ENCODE results near the gene CRAMP1.

DNA sequence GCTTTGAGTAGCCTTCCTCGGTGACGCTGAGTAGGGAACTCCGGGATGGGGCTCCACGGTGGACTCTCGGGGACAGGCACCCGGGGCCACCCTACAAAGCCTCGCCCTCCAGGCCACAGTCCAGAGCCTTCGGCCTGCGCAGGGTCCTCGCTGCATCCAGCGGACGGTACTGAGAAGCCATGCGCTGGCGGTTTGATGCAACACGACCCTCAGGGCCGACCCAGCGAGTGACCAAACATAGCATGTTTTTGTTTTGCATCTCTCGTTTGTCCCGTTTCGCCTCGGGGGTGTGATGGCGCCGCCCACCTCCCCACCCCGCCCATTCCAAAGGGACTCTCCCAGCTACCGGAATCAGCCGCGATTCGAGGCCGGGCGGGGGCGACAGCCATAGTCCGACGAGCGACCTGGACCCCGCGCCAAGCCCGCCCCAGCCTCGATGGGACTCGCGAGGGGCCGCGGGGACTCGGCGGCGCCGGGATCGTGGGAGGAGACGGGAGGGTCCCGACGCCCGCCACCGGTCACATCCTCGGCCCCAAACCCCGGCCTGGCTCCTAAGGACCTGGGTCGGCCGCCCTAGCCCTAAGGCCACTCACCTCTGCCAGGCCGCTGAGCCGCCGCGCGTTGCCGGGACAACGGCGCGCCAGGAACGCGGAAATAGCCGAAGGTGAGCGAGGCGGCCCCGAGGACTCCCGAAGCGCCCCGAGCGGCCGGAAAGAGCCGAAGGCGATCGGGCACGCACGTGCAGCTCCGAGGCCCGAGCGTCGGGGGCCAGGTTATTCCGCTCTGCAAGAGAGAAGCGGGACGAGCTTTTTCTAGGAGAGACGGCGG, 1.9 kb upstream of the CRAMP1 start:
- TF ChIP-seq EZH2 (IDR thresholded peaks at IDR 0.05; ENCODE audit: low read depth, low read length, severe bottlenecking) (no peak), EP300 (IDR thresholded peaks at IDR 0.05; ENCODE audit: borderline replicate concordance in 1 of 2, low read depth in 2 of 2, low read length in 2 of 2) (no peak), RXRA (IDR thresholded peaks at IDR 0.05; ENCODE audit: insufficient read depth, low read depth, low read length) (no peak), SIX5 (IDR thresholded peaks at IDR 0.05; ENCODE audit: low read depth, low read length) (no peak), CTCF (IDR thresholded peaks at IDR 0.05; ENCODE audit: control extremely low read depth in 1 of 3, insufficient read depth in 1 of 3, low read depth in 1 of 3, low read length in 3 of 3) (no peak), CREB1 (IDR thresholded peaks at IDR 0.05) (peak; percentile 11; the same call in 1 of the 2 replicates), CBX5 (IDR thresholded peaks at IDR 0.05; ENCODE audit: low read depth, low read length) (no peak), CHD2 (IDR thresholded peaks at IDR 0.05; ENCODE audit: low read length) (no peak), BCL11A (IDR thresholded peaks at IDR 0.05; ENCODE audit: low read depth in 2 of 2, low read length in 2 of 2) (no peak), GTF2F1 (IDR thresholded peaks at IDR 0.05; ENCODE audit: borderline replicate concordance, low read depth, low read length) (no peak), MAX (IDR thresholded peaks at IDR 0.05) (peak; percentile 91), TEAD4 (IDR thresholded peaks at IDR 0.05; ENCODE audit: low read depth, low read length) (0 out of 2 replicates have a peak, but pooled peaks have one; percentile 41), E2F6 (IDR thresholded peaks at IDR 0.05) (peak; percentile 88)
